HFFc6 (cell line): ENCODE data around the gene CMTR1. TPM values are rescaled to one million over a fixed set of nuclear protein-coding genes. Genes with fewer than 3 reads are reported as not detected.

Experiments used
- DNase-seq: peaks from one replicate; pipeline ENCODE4 v3.0.0-alpha.2; 2018
- H3K27ac Mint-ChIP-seq: 2 replicates; pipeline ENCODE4 v1.8.0; 2020; ENCODE audit warnings: mild to moderate bottlenecking, mixed read lengths
- H3K27me3 Mint-ChIP-seq: 2 replicates; pipeline ENCODE4 v1.8.0; 2021; ENCODE audit warnings: mild to moderate bottlenecking, moderate library complexity, mixed read lengths; ENCODE audit not compliant: insufficient read depth
- H3K36me3 Mint-ChIP-seq: 2 replicates; pipeline ENCODE4 v1.8.0; 2021; ENCODE audit warnings: low read depth, mixed read lengths
- H3K4me1 Mint-ChIP-seq: 2 replicates; pipeline ENCODE4 v1.8.0; 2020; ENCODE audit warnings: low read depth, mixed read lengths
- H3K4me3 Mint-ChIP-seq: 2 replicates; pipeline ENCODE4 v1.8.0; 2020; ENCODE audit warnings: mild to moderate bottlenecking, moderate library complexity, mixed read lengths
- H3K9me3 Mint-ChIP-seq: 2 replicates; pipeline ENCODE4 v1.8.0; 2020; ENCODE audit warnings: mild to moderate bottlenecking, mixed read lengths
- CTCF ChIP-seq: fragments of 200-600 bp; sonication (generic); IDR thresholded peaks from 2 replicates; pipeline ENCODE4 v1.5.0; 2021; ENCODE audit warnings: antibody characterized with exemption, mild to moderate bottlenecking
- long read RNA-seq: library from polyadenylated mRNA; unstranded; transcript quantifications from one replicate; pipeline ENCODE4 v2.0.0, GENCODE V29; 2019
- total RNA-seq, 6 experiments: library from RNA; stranded (reverse); fragmentation: NEBNext Ultra II Directional; extraction: Animal tissue kit (Norgen Biotek cat#: 25700); gene quantifications; 2 replicates in 1 of 6; 3 replicates in 5 of 6; pipeline ENCODE4 v1.2.3, GENCODE V29; 2021

The CMTR1 gene
- 10 to 100 TPM; 36.1 to 42.2 (median 37.6) TPM for total RNA-seq
- long read RNA-seq, full-length matches to known transcripts, result 1 of 8 reads
- long read RNA-seq, partial matches to known transcripts, result 1 of 8 reads
- long read RNA-seq, other reads (novel, unspliced or antisense), result 6 of 8 reads

GRCh38 chr6:37432916-37433656 is at the start of gene CMTR1:
CMTR1 (plus strand) TSS chr6:37433221; CDS start chr6:37435630, 2,409 bp downstream.
- peak; percentile 79 for DNase-seq
- Mint-ChIP-seq H3K9me3 (no peaks in the 10 kb centered on the region), H3K27me3 (peaks cover 6% of the 10 kb centered on the region; the same call in 1 of the 2 replicates), H3K36me3 (peaks cover 7% of the 10 kb centered on the region; the same call in 1 of the 2 replicates), H3K27ac (peak within 1 kb of the TSS; percentile 92), H3K4me1 (peaks cover 30% of the 10 kb centered on the region), H3K4me3 (peak within 1 kb of the TSS; percentile 93)
- TF ChIP-seq CTCF, result no peak

- Mint-ChIP-seq H3K4me3 (no peak overlapping the region), H3K4me1 (no peaks in the 10 kb centered on the region), H3K36me3 (0 out of 2 replicates have a peak, but pooled peaks cover 6% of the 10 kb centered on the region), H3K9me3 (no peaks in the 10 kb centered on the region), H3K27ac (no peak overlapping the region), H3K27me3 (no peaks in the 10 kb centered on the region)
- no peak for TF ChIP-seq CTCF
- DNase-seq, result no peak
Observed at GRCh38 chr6:37388578-37388977, 44.4 kb upstream of the CMTR1 start.

- Mint-ChIP-seq H3K27me3 (no peaks in the 10 kb centered on the region), H3K4me3 (no peak overlapping the region), H3K27ac (no peak overlapping the region), H3K36me3 (0 out of 2 replicates have a peak, but pooled peaks cover 6% of the 10 kb centered on the region), H3K9me3 (no peaks in the 10 kb centered on the region), H3K4me1 (no peaks in the 10 kb centered on the region)
- no peak for DNase-seq
- TF ChIP-seq CTCF, result no peak
Observed at GRCh38 chr6:37389857-37390256, 43.2 kb upstream of the CMTR1 start.

- Mint-ChIP-seq H3K27me3 (no peaks in the 10 kb centered on the region), H3K9me3 (no peaks in the 10 kb centered on the region)
Observed at GRCh38 chr6:37391120-37391519, 41.9 kb upstream of the CMTR1 start.

GRCh38 chr6:37392821-37393220 is 40.2 kb upstream of the CMTR1 start:
- Mint-ChIP-seq H3K27ac (no peak overlapping the region), H3K9me3 (no peaks in the 10 kb centered on the region), H3K36me3 (0 out of 2 replicates have a peak, but pooled peaks cover 6% of the 10 kb centered on the region), H3K4me1 (no peaks in the 10 kb centered on the region), H3K27me3 (peaks cover under 1% of the 10 kb centered on the region; the same call in 1 of the 2 replicates), H3K4me3 (no peak overlapping the region)
- no peak for TF ChIP-seq CTCF
- no peak for DNase-seq

More at GRCh38 chr6:37391120-37391519, 41.9 kb upstream of the CMTR1 start:
- TF ChIP-seq CTCF, result no peak
- no peak for DNase-seq
- H3K4me1 Mint-ChIP-seq, result no peaks in the 10 kb centered on the region
- 0 out of 2 replicates have a peak, but pooled peaks cover 6% of the 10 kb centered on the region for H3K36me3 Mint-ChIP-seq
- no peak overlapping the region for H3K27ac Mint-ChIP-seq
- H3K4me3 Mint-ChIP-seq, result no peak overlapping the region
